Tibial nerve (tissue), 4 donors: Measurements from ENCODE around the gene NPFFR1.

Experiments used
- CTCF ChIP-seq, 5 experiments: fragments of 200-600 bp in 3 of 5; fragments of 450-650 bp in 2 of 5; sonication (generic) in 3 of 5; IDR thresholded peaks; one replicate each; pipeline ENCODE4 v1.5.1; 2016 to 2019; ENCODE audit warnings: antibody characterized with exemption in 5 of 5, mild to moderate bottlenecking in 3 of 5, moderate library complexity in 2 of 5
- EP300 ChIP-seq, 2 donors: sonication (generic); formaldehyde crosslinking; IDR thresholded peaks; one replicate each; pipeline ENCODE4 v1.6.1; 2017; ENCODE audit warnings: antibody characterized with exemption in 2 of 2, mild to moderate bottlenecking in 1 of 2
- POLR2A ChIP-seq, 2 donors: fragments of 450-650 bp; IDR thresholded peaks; one replicate each; pipeline ENCODE4 v1.6.1; 2017; ENCODE audit warnings: antibody characterized with exemption in 2 of 2, mild to moderate bottlenecking in 2 of 2, moderate library complexity in 2 of 2

- TF ChIP-seq CTCF (IDR thresholded peaks at IDR 0.05): no peak
- peak in 1 of 2 donors; percentile 16 for TF ChIP-seq EP300 (IDR thresholded peaks at IDR 0.05)
- no peak for TF ChIP-seq POLR2A (IDR thresholded peaks at IDR 0.05)
Measured at GRCh38 chr10:70267161-70267933, 16.5 kb downstream of the NPFFR1 start.
